Right ventricle myocardium inferior (tissue), 1 donor: ENCODE measurements around the gene SON. TPM values are rescaled to one million over a fixed set of nuclear protein-coding genes. Genes with fewer than 3 reads are reported as not detected.
"Not testable (repeated sequence)": the region's sequence is repeated elsewhere in the genome, so short reads cannot be mapped to it uniquely, and the experiment has no call there.

Experiments used
- ATAC-seq: fragments of 200-7000 bp; cut with Tn5 transposase; one replicate; pipeline ENCODE4 v1.9.1; 2020; ENCODE audit warnings: mild to moderate bottlenecking, moderate library complexity
- DNase-seq: peaks from one replicate; pipeline ENCODE4 v3.0.0; 2021; ENCODE audit errors: missing footprints
- intact Hi-C: fragments of 100-400 bp; cut with DNase I; formaldehyde crosslinking; loops from one replicate; pipeline ENCODE4 v1.11.0; 2022
- long read RNA-seq: library from polyadenylated mRNA; unstranded; transcript quantifications from one replicate; pipeline ENCODE4 v2.0.0, GENCODE V29; 2021
- total RNA-seq: library from RNA; stranded (reverse); fragmentation: NEBNext Ultra II Directional; extraction: Animal tissue kit (Norgen Biotek cat#: 25700); gene quantifications from one replicate; pipeline ENCODE4 v1.2.1, GENCODE V29; 2021
- donor health status: DM: no; HTN: yes; CAD: no; lungs with severe emphysema.

SON gene, protein sequence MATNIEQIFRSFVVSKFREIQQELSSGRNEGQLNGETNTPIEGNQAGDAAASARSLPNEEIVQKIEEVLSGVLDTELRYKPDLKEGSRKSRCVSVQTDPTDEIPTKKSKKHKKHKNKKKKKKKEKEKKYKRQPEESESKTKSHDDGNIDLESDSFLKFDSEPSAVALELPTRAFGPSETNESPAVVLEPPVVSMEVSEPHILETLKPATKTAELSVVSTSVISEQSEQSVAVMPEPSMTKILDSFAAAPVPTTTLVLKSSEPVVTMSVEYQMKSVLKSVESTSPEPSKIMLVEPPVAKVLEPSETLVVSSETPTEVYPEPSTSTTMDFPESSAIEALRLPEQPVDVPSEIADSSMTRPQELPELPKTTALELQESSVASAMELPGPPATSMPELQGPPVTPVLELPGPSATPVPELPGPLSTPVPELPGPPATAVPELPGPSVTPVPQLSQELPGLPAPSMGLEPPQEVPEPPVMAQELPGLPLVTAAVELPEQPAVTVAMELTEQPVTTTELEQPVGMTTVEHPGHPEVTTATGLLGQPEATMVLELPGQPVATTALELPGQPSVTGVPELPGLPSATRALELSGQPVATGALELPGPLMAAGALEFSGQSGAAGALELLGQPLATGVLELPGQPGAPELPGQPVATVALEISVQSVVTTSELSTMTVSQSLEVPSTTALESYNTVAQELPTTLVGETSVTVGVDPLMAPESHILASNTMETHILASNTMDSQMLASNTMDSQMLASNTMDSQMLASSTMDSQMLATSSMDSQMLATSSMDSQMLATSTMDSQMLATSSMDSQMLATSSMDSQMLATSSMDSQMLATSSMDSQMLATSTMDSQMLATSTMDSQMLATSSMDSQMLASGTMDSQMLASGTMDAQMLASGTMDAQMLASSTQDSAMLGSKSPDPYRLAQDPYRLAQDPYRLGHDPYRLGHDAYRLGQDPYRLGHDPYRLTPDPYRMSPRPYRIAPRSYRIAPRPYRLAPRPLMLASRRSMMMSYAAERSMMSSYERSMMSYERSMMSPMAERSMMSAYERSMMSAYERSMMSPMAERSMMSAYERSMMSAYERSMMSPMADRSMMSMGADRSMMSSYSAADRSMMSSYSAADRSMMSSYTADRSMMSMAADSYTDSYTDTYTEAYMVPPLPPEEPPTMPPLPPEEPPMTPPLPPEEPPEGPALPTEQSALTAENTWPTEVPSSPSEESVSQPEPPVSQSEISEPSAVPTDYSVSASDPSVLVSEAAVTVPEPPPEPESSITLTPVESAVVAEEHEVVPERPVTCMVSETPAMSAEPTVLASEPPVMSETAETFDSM (N-terminal part only)
- 136 TPM for total RNA-seq
- long read RNA-seq, full-length matches to known transcripts = 6 of 25 reads
- long read RNA-seq, partial matches to known transcripts = 18 of 25 reads
- long read RNA-seq, other reads (novel, unspliced or antisense) = 1 of 25 reads

DNA sequence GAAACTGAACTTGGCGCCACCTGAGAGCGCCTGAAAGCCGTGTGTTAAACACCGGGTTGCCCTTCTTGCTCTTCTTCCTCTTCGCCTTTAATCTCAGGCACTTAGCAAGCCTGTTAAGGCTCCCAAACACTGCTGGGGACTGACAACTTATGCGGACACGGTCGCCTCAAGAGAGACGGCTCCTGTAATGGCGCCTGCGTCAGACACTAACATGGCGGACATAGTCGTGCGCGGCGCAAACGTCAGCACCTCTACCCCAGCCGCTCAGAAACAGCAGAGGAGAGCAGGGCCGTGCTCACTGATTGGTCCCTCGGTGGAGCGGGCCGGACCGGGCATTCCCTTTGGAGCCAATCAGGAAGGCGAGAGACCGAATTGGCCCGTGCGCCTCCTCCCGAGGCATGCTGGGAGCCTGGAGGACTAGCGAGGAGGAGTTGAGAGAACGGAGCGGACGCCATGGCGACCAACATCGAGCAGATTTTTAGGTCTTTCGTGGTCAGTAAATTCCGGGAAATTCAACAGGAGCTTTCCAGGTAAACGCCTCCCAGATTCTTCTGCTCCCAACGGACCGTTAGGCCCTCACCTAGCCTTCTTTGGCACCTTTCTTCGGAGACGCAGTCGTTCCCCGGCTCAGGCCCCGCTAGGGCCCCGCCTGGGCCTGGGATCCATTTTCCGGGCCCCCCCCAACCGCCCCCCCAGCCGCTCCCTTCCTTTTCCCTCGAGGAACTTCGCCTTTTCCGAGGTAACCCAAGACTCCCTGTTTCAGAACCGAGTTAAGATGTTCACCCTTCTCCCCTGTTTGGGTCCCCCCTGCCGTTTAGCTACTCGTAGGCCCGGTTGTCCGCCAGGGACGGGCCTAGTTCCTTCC, at the start of gene SON:
SON (plus strand) TSS at position 399 of the 865 bp plus-strand sequence; CDS start at position 454, 55 bp downstream.
- DNase-seq = peak; percentile 100
- intact Hi-C loops = loop anchor here (2.0 to 5.0 kb wide), 2 partner anchors 44 to 64 kb away; partner anchors contain the start of genes DONSON and TMEM50B
- ATAC-seq = peak; percentile 99

- no peak for DNase-seq
- no peak for ATAC-seq
- intact Hi-C loops = no loop called here
These were observed 49.1 kb upstream of the SON start for GRCh38 chr21:33493756-33494155.

GRCh38 chr21:33495743-33496142, 47.1 kb upstream of the SON start:
- no peak for ATAC-seq
- DNase-seq = no peak
- intact Hi-C loops = no loop called here

- DNase-seq = no peak
- intact Hi-C loops = no loop called here
- no peak for ATAC-seq
These were observed 46.5 kb upstream of the SON start for GRCh38 chr21:33496345-33496744.

DNA sequence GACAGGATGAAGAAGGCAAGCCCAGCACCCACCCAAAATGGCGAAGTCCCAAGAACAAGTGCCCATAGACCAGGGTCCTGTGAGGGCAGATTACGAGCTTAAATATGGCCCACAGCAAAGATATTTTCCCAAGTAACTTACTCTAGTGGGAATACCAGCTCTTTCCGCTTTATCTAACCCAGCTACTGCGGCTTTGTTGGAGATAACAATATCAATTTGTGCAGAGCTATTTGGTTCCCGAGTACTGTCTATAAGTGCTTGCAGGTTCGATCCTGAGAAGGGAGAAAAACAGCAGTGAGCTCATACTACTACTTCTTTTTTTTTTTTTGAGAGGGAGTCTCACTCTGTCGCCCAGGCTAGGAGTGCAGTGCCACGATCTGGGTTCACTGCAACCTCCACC, 37.0 kb upstream of the SON start:
- intact Hi-C loops = no loop called here
- DNase-seq (no peak), ATAC-seq (no peak)

- intact Hi-C loops, DNase-seq, ATAC-seq: not testable (repeated sequence)
These were observed 35.8 kb upstream of the SON start for GRCh38 chr21:33507003-33507402.

- intact Hi-C loops = no loop called here
- DNase-seq (no peak), ATAC-seq (no peak)
These were observed 32.0 kb upstream of the SON start for GRCh38 chr21:33510826-33511225.

DNA sequence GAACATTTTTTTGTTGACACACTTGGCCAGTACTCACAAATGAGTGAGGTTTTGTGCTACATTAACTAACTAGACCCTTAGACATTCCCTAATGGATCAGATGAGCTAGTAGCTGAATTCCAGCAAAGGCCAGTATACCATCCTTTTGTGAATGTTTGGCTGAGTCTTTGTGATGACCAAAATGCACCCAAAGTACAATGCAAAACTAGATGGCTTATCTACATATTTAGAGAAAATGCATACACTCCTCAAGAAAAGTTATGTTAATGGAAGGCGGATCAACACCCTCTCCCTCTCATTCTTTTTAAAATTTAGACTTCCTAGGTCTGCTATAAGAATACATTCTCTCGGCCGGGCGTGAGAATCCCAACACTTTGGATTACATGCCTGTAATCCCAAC, 31.2 kb upstream of the SON start:
- no peak for DNase-seq
- ATAC-seq = no peak
- intact Hi-C loops = no loop called here

GRCh38 chr21:33512481-33512880, 30.4 kb upstream of the SON start:
- intact Hi-C loops = no loop called here
- ATAC-seq = no peak

DNA sequence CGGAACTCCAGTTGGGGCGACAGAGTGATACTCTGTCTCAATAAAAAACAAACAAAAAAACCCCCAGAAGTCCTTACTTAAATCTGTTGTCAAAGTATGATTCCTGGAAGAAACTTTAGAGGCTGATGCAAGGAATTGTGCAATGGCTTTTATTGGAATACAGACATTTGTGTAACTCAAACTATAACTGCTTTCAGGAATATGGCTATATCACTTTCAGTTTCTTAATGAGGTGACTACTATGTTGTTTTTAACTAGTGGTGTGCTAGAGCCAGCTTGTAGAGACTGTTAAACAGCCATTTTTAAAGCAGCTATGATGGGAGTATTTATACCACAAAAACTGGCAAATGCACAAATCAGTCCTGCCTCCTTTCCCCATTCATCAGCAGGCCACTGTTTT, 28.6 kb upstream of the SON start:
- ATAC-seq (no peak), DNase-seq (no peak)
- intact Hi-C loops = no loop called here

More at GRCh38 chr21:33512481-33512880, 30.4 kb upstream of the SON start:
- DNase-seq = no peak

DNA sequence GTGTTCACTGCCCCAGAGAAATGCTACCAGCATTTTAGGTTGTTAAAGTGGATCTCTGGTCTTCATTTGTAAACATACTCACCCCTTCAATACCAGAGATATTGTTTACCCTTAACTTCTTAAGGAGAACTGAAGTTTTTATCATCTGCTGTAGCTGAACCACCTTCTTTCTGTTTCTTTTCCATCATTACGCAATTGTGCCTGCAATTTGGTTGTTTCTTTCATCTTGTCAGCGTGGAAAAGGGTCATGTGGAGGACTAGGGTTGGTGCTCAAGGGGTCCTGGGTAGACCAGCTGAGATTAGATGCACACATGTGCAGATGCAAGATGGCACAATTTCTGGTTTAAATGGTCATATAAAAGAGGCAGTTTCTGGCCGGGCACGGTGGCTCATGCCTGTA, 23.9 kb upstream of the SON start:
- intact Hi-C loops = no loop called here
- ATAC-seq (no peak), DNase-seq (no peak)

- intact Hi-C loops = no loop called here
- ATAC-seq (no peak), DNase-seq (no peak)
These were observed 20.4 kb upstream of the SON start for GRCh38 chr21:33522297-33522952.

- no peak for ATAC-seq
- intact Hi-C loops = no loop called here
- no peak for DNase-seq
These were observed 19.9 kb upstream of the SON start for GRCh38 chr21:33522953-33523349.

- DNase-seq (no peak), ATAC-seq (no peak)
- intact Hi-C loops = no loop called here
These were observed 11.8 kb upstream of the SON start for GRCh38 chr21:33531007-33531406.

- no peak for ATAC-seq
- DNase-seq = no peak
- intact Hi-C loops = no loop called here
These were observed 5.6 kb upstream of the SON start for GRCh38 chr21:33537212-33537611.

DNA sequence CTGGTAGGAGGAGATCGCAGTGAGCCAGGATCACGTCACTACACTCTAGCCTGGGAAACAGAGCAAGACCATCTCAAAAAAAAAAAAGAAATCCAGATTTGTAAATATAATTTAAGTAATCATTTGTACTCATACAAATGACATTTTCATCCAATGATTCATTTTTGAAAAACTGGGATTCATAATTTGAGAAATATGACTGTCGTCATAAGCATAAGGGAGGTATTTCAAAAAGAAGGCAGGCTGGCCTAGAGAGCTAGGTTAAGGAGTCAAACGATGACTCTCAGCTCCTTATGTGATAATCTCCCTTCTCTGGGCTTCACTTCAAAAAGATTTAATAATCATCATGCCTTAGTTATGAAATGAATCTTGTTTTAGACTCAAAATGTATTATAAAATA, 3.2 kb upstream of the SON start:
- intact Hi-C loops = loop anchor here (5.0 kb wide), 1 partner anchor 48 kb away; the partner anchor contains the start of gene DONSON
- DNase-seq (no peak), ATAC-seq (no peak)

DNA sequence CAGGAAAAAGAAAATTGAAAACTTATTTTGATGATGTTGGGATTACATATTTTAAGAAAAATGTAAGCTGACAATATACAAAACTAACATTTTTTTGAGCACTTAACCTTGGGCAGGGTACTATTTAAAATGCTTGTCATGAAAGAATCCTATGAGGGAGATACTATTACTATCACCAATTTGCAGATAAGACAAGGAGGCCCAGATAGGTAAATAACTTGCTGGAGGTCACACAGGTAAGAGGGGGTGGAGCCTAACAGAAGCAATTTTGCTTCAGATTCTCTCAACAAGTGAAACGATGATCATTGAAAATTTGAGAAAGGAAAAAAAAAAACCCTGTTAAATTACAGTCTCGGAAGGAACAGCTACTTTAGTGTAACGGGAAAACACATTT, 2.1 kb upstream of the SON start:
- ATAC-seq (no peak), DNase-seq (no peak)
- intact Hi-C loops = loop anchor here (5.0 kb wide), 1 partner anchor 47 kb away; the partner anchor contains the start of gene DONSON
